ENCODE results near the gene CHMP5. TPM values are rescaled to one million over a fixed set of nuclear protein-coding genes. Genes with fewer than 3 reads are reported as not detected.
A peak's percentile ranks its signal among the peaks of the same experiment; 100 is the strongest.
"Not testable (repeated sequence)": the region's sequence is repeated elsewhere in the genome, so short reads cannot be mapped to it uniquely, and the experiment has no call there.

The CHMP5 gene
- total RNA-seq, 4 donors from 2014 or later: 42.9 to 78.8 (median 60.8) TPM

DNA sequence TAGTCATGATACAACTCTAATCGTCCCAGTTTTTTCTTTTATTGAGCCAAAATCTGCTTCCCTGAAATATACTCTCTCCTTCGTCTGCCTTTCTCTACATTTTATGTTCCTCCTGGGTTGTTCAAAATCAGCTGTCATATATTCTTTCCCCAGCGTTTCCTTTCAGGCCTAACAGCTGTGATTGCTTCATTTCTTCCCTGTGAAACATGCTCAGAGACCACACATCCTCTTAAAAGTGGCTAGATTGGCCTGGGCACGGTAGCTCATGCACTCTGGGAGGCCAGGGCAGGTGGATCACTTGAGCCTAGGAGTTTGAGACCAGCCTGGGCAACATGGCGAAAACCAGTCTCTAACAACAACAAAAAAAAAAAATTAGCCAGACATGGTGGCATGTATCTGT lies 50.5 kb downstream of the CHMP5 start:
- no peak for DNase-seq
- no peaks in the 10 kb centered on the region for H3K9me3 ChIP-seq
- no peak overlapping the region for H3K27ac ChIP-seq
- TF ChIP-seq POLR2A (IDR thresholded peaks at IDR 0.05): no peak
- TF ChIP-seq CTCF (IDR thresholded peaks at IDR 0.05): no peak
- no peak overlapping the region for H3K4me3 ChIP-seq
- H3K4me1 ChIP-seq: no peaks in the 10 kb centered on the region
- H3K36me3 ChIP-seq: peaks cover 0 to 98% (median 0%) of the 10 kb centered on the region in 3 donors
- H3K27me3 ChIP-seq: no peaks in the 10 kb centered on the region

GRCh38 chr9:33317136-33317535 lies 52.3 kb downstream of the CHMP5 start:
- H3K36me3 ChIP-seq: peaks cover 0 to 98% (median 0%) of the 10 kb centered on the region in 3 donors
- not testable (repeated sequence) for H3K9me3 ChIP-seq, H3K27ac ChIP-seq, H3K4me3 ChIP-seq, H3K4me1 ChIP-seq, H3K27me3 ChIP-seq, DNase-seq

GRCh38 chr9:33318225-33318624 lies 53.4 kb downstream of the CHMP5 start:
- no peak for DNase-seq
- Histone ChIP-seq H3K27me3 (no peaks in the 10 kb centered on the region), H3K36me3 (peaks cover 0 to 98% (median 0%) of the 10 kb centered on the region in 3 donors), H3K4me1 (no peaks in the 10 kb centered on the region), H3K27ac (no peak overlapping the region), H3K9me3 (no peaks in the 10 kb centered on the region), H3K4me3 (no peak overlapping the region)
- TF ChIP-seq CTCF (IDR thresholded peaks at IDR 0.05) (no peak), POLR2A (IDR thresholded peaks at IDR 0.05) (no peak)

- no peaks in the 10 kb centered on the region for H3K9me3 ChIP-seq
- no peaks in the 10 kb centered on the region for H3K27me3 ChIP-seq
- DNase-seq: no peak
- no peaks in the 10 kb centered on the region for H3K4me1 ChIP-seq
- peaks cover 0 to 95% (median 0%) of the 10 kb centered on the region in 3 donors for H3K36me3 ChIP-seq
- no peak overlapping the region for H3K4me3 ChIP-seq
- TF ChIP-seq CTCF (IDR thresholded peaks at IDR 0.05) (no peak), POLR2A (IDR thresholded peaks at IDR 0.05) (no peak)
- H3K27ac ChIP-seq: no peak overlapping the region
Measured at GRCh38 chr9:33318781-33319180, 53.9 kb downstream of the CHMP5 start.

GRCh38 chr9:33320230-33320567 lies 55.4 kb downstream of the CHMP5 start:
- H3K4me3 ChIP-seq: no peak overlapping the region
- no peaks in the 10 kb centered on the region for H3K4me1 ChIP-seq
- H3K27ac ChIP-seq: peak overlapping the region in 2 of 4 donors; percentile 2 to 28
- peaks cover 0 to 91% (median 0%) of the 10 kb centered on the region in 3 donors for H3K36me3 ChIP-seq
- H3K9me3 ChIP-seq: no peaks in the 10 kb centered on the region
- no peak for DNase-seq
- TF ChIP-seq CTCF (IDR thresholded peaks at IDR 0.05): no peak
- TF ChIP-seq POLR2A (IDR thresholded peaks at IDR 0.05): no peak
- no peaks in the 10 kb centered on the region for H3K27me3 ChIP-seq

- no peaks in the 10 kb centered on the region for H3K4me1 ChIP-seq
- H3K4me3 ChIP-seq: no peak overlapping the region
- H3K9me3 ChIP-seq: no peaks in the 10 kb centered on the region
- H3K27me3 ChIP-seq: no peaks in the 10 kb centered on the region
- DNase-seq: no peak
- no peak for TF ChIP-seq CTCF (IDR thresholded peaks at IDR 0.05)
- no peak for TF ChIP-seq POLR2A (IDR thresholded peaks at IDR 0.05)
- peak overlapping the region in 1 of 4 donors; percentile 28 for H3K27ac ChIP-seq
- H3K36me3 ChIP-seq: peaks cover 0 to 90% (median 0%) of the 10 kb centered on the region in 3 donors
Measured at GRCh38 chr9:33320568-33321261, 55.9 kb downstream of the CHMP5 start.

Data from Peyer's patch (tissue), 4 donors.